GM23338 (cell line): ENCODE measurements around the gene DCBLD2. TPM values are rescaled to one million over a fixed set of nuclear protein-coding genes. Genes with fewer than 3 reads are reported as not detected.
A peak's percentile ranks its signal among the peaks of the same experiment; 100 is the strongest.

ENCODE experiments used
- ATAC-seq: fragments of 200-7000 bp; cut with Tn5 transposase; 3 replicates; pipeline ENCODE4 v1.9.1; 2020
- DNase-seq: peaks from one replicate; pipeline ENCODE4 v3.0.0-alpha.2; 2015; ENCODE audit warnings: low spot score
- H2AFZ ChIP-seq: fragments of 200-600 bp; sonication (generic); 2 replicates; pipeline ENCODE4 v1.8.0; 2016; ENCODE audit warnings: antibody characterized with exemption, mild to moderate bottlenecking, moderate library complexity
- H3F3A ChIP-seq: fragments of 200-600 bp; sonication (generic); replicated peaks from 2 replicates; pipeline ENCODE4 v1.8.0; 2017; ENCODE audit warnings: antibody characterized with exemption, mixed run types, low read depth
- H3K27ac ChIP-seq: fragments of 200-600 bp; sonication (generic); 2 replicates; pipeline ENCODE4 v1.6.1; 2016; ENCODE audit warnings: low read depth
- H3K27me3 ChIP-seq: fragments of 200-600 bp; sonication (generic); 2 replicates; pipeline ENCODE4 v1.8.0; 2016; ENCODE audit warnings: mild to moderate bottlenecking, mixed run types, moderate library complexity; ENCODE audit not compliant: insufficient read depth
- H3K36me3 ChIP-seq: fragments of 200-600 bp; sonication (generic); 2 replicates; pipeline ENCODE4 v1.8.0; 2016; ENCODE audit warnings: mild to moderate bottlenecking; ENCODE audit not compliant: insufficient read depth
- H3K4me1 ChIP-seq: fragments of 200-600 bp; sonication (generic); 2 replicates; pipeline ENCODE4 v1.8.0; 2016; ENCODE audit warnings: mild to moderate bottlenecking, moderate library complexity; ENCODE audit not compliant: insufficient read depth
- H3K4me2 ChIP-seq: fragments of 200-600 bp; sonication (generic); 2 replicates; pipeline ENCODE4 v1.7.1; 2017; ENCODE audit warnings: mixed run types
- H3K4me3 ChIP-seq: fragments of 200-600 bp; sonication (generic); 2 replicates; pipeline ENCODE4 v1.6.1; 2016; ENCODE audit warnings: mixed run types
- H3K79me2 ChIP-seq: fragments of 200-600 bp; sonication (generic); replicated peaks from 2 replicates; pipeline ENCODE4 v1.8.0; 2017; ENCODE audit warnings: mild to moderate bottlenecking; ENCODE audit not compliant: insufficient read depth
- H3K9me2 ChIP-seq: fragments of 200-600 bp; sonication (generic); 2 replicates; pipeline ENCODE4 v1.8.0; 2017; ENCODE audit not compliant: insufficient read depth
- H4K20me1 ChIP-seq: fragments of 200-600 bp; sonication (generic); replicated peaks from 2 replicates; pipeline ENCODE4 v1.8.0; 2017; ENCODE audit warnings: mild to moderate bottlenecking; ENCODE audit not compliant: insufficient read depth
- H3K27ac Mint-ChIP-seq: 2 replicates; pipeline ENCODE4 v1.8.0; 2020; ENCODE audit warnings: inconsistent platforms, mild to moderate bottlenecking, moderate library complexity, mixed read lengths
- H3K27me3 Mint-ChIP-seq: 3 replicates; pipeline ENCODE4 v1.8.0; 2022; ENCODE audit warnings: low read depth, mild to moderate bottlenecking, moderate library complexity, mixed read lengths, inconsistent platforms; ENCODE audit not compliant: insufficient read depth, poor library complexity
- H3K36me3 Mint-ChIP-seq: 3 replicates; pipeline ENCODE4 v1.8.0; 2021; ENCODE audit warnings: low read depth, mild to moderate bottlenecking, inconsistent platforms, moderate library complexity, mixed read lengths
- H3K4me1 Mint-ChIP-seq: 3 replicates; pipeline ENCODE4 v1.8.0; 2020; ENCODE audit warnings: mild to moderate bottlenecking, inconsistent platforms, mixed read lengths
- H3K4me3 Mint-ChIP-seq: 3 replicates; pipeline ENCODE4 v1.8.0; 2021; ENCODE audit warnings: moderate library complexity, mild to moderate bottlenecking, inconsistent platforms, mixed read lengths
- H3K9me3 Mint-ChIP-seq: 3 replicates; pipeline ENCODE4 v1.8.0; 2020; ENCODE audit warnings: moderate library complexity, mild to moderate bottlenecking, inconsistent platforms, mixed read lengths
- CTCF ChIP-seq, 2 experiments: fragments of 200-600 bp in 1 of 2; sonication (generic) in 1 of 2; conservative IDR thresholded peaks; 2 replicates each; pipeline versions ENCODE4 v1.5.1 to v1.6.1; 2016 to 2017; ENCODE audit warnings: antibody characterized with exemption in 2 of 2, low read depth in 2 of 2, mild to moderate bottlenecking in 2 of 2, moderate library complexity in 1 of 2
- ETS1 ChIP-seq: IDR thresholded peaks from 2 replicates; pipeline ENCODE4 v1.6.1; 2016; ENCODE audit warnings: antibody characterized with exemption
- EZH2phosphoT487 ChIP-seq: fragments of 200-600 bp; sonication (generic); IDR thresholded peaks from one replicate; pipeline ENCODE4 v1.8.1; 2018; ENCODE audit warnings: antibody characterized with exemption; ENCODE audit not compliant: unreplicated experiment
- JUNB ChIP-seq: IDR thresholded peaks from one replicate; pipeline ENCODE4 v1.6.1; 2016; ENCODE audit warnings: antibody characterized with exemption; ENCODE audit not compliant: unreplicated experiment
- POLR2AphosphoS5 ChIP-seq: IDR thresholded peaks from 2 replicates; pipeline ENCODE4 v1.6.1; 2016; ENCODE audit warnings: antibody characterized with exemption, low read depth
- STAT1 ChIP-seq: IDR thresholded peaks from one replicate; pipeline ENCODE4 v1.6.1; 2016; ENCODE audit warnings: antibody characterized with exemption; ENCODE audit not compliant: unreplicated experiment
- ZNF331 ChIP-seq: fragments of 250-450 bp; sonication (Bioruptor Pico); IDR thresholded peaks from 2 replicates; pipeline ENCODE4 v1.5.0; 2020; ENCODE audit warnings: low read depth, mild to moderate bottlenecking, moderate library complexity
- ZNF462 ChIP-seq: fragments of 250-450 bp; sonication (Bioruptor Pico); IDR thresholded peaks from 2 replicates; pipeline ENCODE4 v1.5.0; 2020; ENCODE audit warnings: mild to moderate bottlenecking, moderate library complexity
- polyA plus RNA-seq: library from polyadenylated mRNA; unstranded; fragments of >200 nt; fragmentation: Nextera tagmentation; extraction: Ambion mirVana; gene quantifications from 2 replicates; pipeline ENCODE4 v1.2.1, GENCODE V29; 2016
- total RNA-seq: library from RNA; depleted of rRNA; stranded (reverse); fragments of >200 nt; shearing (Covaris generic); gene quantifications from 2 replicates; pipeline ENCODE4 v1.2.3, GENCODE V29; 2014

Gene DCBLD2
- total and polyA plus RNA-seq, 2 experiments from 2014 or later = 25.9 to 69.7 TPM

GRCh38 chr3:98887684-98888083 lies 13.8 kb downstream of the DCBLD2 start (continued):
- TF ChIP-seq ETS1 (no peak), CTCF (conservative IDR thresholded peaks at IDR 0.05; ENCODE audit: low read depth in 2 of 2) (no peak), POLR2AphosphoS5 (no peak)

GRCh38 chr3:98886525-98886924 lies 15.0 kb downstream of the DCBLD2 start:
- Histone ChIP-seq H3K4me2 (peak overlapping the region; percentile 65), H3K27ac (no peak overlapping the region), H3K4me3 (no peak overlapping the region), H2AFZ (no peak overlapping the region), H4K20me1 (peaks cover 11% of the 10 kb centered on the region), H3K27me3 (no peaks in the 10 kb centered on the region), H3F3A (no peaks in the 10 kb centered on the region), H3K4me1 (peaks cover 65% of the 10 kb centered on the region), H3K36me3 (no peaks in the 10 kb centered on the region), H3K9me2 (no peaks in the 10 kb centered on the region), H3K79me2 (peaks cover 100% of the 10 kb centered on the region)
- Mint-ChIP-seq H3K27me3 (no peaks in the 10 kb centered on the region), H3K36me3 (peaks cover 13% of the 10 kb centered on the region; the same call in 2 of the 3 replicates), H3K4me3 (peak overlapping the region; percentile 1; the same call in 1 of the 3 replicates), H3K4me1 (peaks cover 44% of the 10 kb centered on the region), H3K27ac (peak overlapping the region; percentile 35), H3K9me3 (no peaks in the 10 kb centered on the region)
- no peak for ATAC-seq
- DNase-seq = no peak
- TF ChIP-seq EZH2phosphoT487 = no peak
- no peak for TF ChIP-seq ZNF331 (CRISPR knock-in tag)
- TF ChIP-seq JUNB = no peak
- no peak for TF ChIP-seq STAT1
- TF ChIP-seq ETS1 = no peak

- H3K4me3 Mint-ChIP-seq = peak overlapping the region; percentile 38; the same call in 2 of the 3 replicates
- Histone ChIP-seq H3K36me3 (no peaks in the 10 kb centered on the region), H3K27me3 (no peaks in the 10 kb centered on the region), H3F3A (no peaks in the 10 kb centered on the region), H3K4me1 (peaks cover 59% of the 10 kb centered on the region), H3K79me2 (peaks cover 99% of the 10 kb centered on the region), H3K27ac (peak overlapping the region; percentile 61; the same call in 1 of the 2 replicates), H2AFZ (no peak overlapping the region), H3K4me2 (peak overlapping the region; percentile 65), H3K4me3 (no peak overlapping the region), H3K9me2 (no peaks in the 10 kb centered on the region), H4K20me1 (peaks cover 11% of the 10 kb centered on the region)
- no peaks in the 10 kb centered on the region for H3K27me3 Mint-ChIP-seq
- no peaks in the 10 kb centered on the region for H3K9me3 Mint-ChIP-seq
- peak overlapping the region; percentile 77 for H3K27ac Mint-ChIP-seq
- H3K4me1 Mint-ChIP-seq = peaks cover 44% of the 10 kb centered on the region
- ATAC-seq = peak; percentile 42
- DNase-seq = no peak
- H3K36me3 Mint-ChIP-seq = peaks cover 17% of the 10 kb centered on the region; the same call in 2 of the 3 replicates
- no peak for TF ChIP-seq POLR2AphosphoS5
- no peak for TF ChIP-seq JUNB
- no peak for TF ChIP-seq STAT1
- TF ChIP-seq ZNF462 (CRISPR knock-in tag) = no peak
- no peak for TF ChIP-seq ETS1
Measured at GRCh38 chr3:98885851-98886250, 15.6 kb downstream of the DCBLD2 start.
